Embryonic facial prominence (tissue), 1 donor: ENCODE results near the gene SLC9B2.
"Not testable (repeated sequence)": the region's sequence is repeated elsewhere in the genome, so short reads cannot be mapped to it uniquely, and the experiment has no call there.

Experiments used
- DNase-seq: peaks from one replicate; pipeline ENCODE4 v3.0.0-alpha.2; 2016; ENCODE audit errors: extremely low spot score

The SLC9B2 gene

GRCh38 chr4:103019308-103020124 is 57.0 kb downstream of the SLC9B2 start, which contains the start of gene SLC9B1:
TSS of gene SLC9B1 (minus strand) at chr4:103019705. CDS start at chr4:102991711, 27,994 bp downstream.
- DNase-seq: peak; percentile 84

- DNase-seq: peak; percentile 38
These were observed 57.9 kb downstream of the SLC9B2 start for GRCh38 chr4:103018391-103019307.

GRCh38 chr4:103012551-103012950 is 64.0 kb downstream of the SLC9B2 start:
- no peak for DNase-seq

GRCh38 chr4:103012060-103012459 is 64.5 kb downstream of the SLC9B2 start:
- DNase-seq: no peak

GRCh38 chr4:103011378-103012025 is 65.1 kb downstream of the SLC9B2 start:
- DNase-seq: no peak

- no peak for DNase-seq
These were observed 65.8 kb downstream of the SLC9B2 start for GRCh38 chr4:103010804-103011203.

GRCh38 chr4:103008875-103009729 is 67.5 kb downstream of the SLC9B2 start:
- DNase-seq: peak; percentile 28

GRCh38 chr4:103002551-103002950 is 74.0 kb downstream of the SLC9B2 start:
- no peak for DNase-seq

- DNase-seq: no peak
These were observed 81.8 kb downstream of the SLC9B2 start for GRCh38 chr4:102994803-102995202.

GRCh38 chr4:102993985-102994384 is 82.6 kb downstream of the SLC9B2 start:
- DNase-seq: not testable (repeated sequence)

GRCh38 chr4:102988429-102989020 is 88.0 kb downstream of the SLC9B2 start:
- DNase-seq: no peak

- no peak for DNase-seq
These were observed 95.6 kb downstream of the SLC9B2 start for GRCh38 chr4:102981005-102981404.
